Measurements from ENCODE around the gene MAD1L1. TPM values are rescaled to one million over a fixed set of nuclear protein-coding genes. Genes with fewer than 3 reads are reported as not detected.
A peak's percentile ranks its signal among the peaks of the same experiment; 100 is the strongest.

Gene MAD1L1
- total RNA-seq, 1 donor from 2014 or later: 32.3 TPM

DNA sequence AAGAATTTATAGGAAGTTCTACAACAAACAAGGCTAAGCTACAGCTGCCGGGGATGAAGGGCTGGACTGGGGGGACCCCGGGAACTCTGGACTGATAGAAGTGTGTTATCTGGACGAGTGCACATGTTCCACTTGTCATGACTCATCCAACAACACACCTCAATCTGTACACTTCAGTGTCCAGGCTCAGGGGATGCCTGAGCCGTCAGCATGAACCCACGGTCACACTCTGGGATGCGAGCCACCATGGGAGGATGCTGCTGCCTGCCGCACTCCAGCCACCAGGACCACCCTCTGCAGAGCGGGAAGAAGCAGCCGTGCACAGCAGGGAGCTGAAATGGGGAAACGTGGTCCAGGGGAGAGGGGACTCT lies 67.5 kb downstream of the MAD1L1 start:
- Histone ChIP-seq H3K9ac (ENCODE audit: low read length) (no peak overlapping the region), H3K27ac (ENCODE audit: low read depth, low read length) (no peak overlapping the region), H4K20me1 (ENCODE audit: insufficient read depth, low read length) (peaks cover 40% of the 10 kb centered on the region), H3K4me1 (ENCODE audit: insufficient read depth, low read length) (no peaks in the 10 kb centered on the region), H2AFZ (ENCODE audit: low read depth, low read length) (no peak overlapping the region), H3K9me3 (ENCODE audit: insufficient read depth, low read depth, low read length) (no peaks in the 10 kb centered on the region), H3K36me3 (ENCODE audit: insufficient read depth, low read length) (no peaks in the 10 kb centered on the region), H3K27me3 (ENCODE audit: insufficient read depth, low read length) (no peaks in the 10 kb centered on the region), H3K79me2 (ENCODE audit: insufficient read depth, low read length) (no peaks in the 10 kb centered on the region), H3K4me2 (ENCODE audit: low read length) (no peak overlapping the region), H3K4me3 (ENCODE audit: insufficient read depth, low read depth, low read length) (no peak overlapping the region)
- H3K9me3 Mint-ChIP-seq (ENCODE audit: unreplicated experiment): peaks cover 2% of the 10 kb centered on the region
- H3K36me3 Mint-ChIP-seq (ENCODE audit: low read depth, unreplicated experiment): peaks cover 5% of the 10 kb centered on the region
- no peak overlapping the region for H3K4me3 Mint-ChIP-seq (ENCODE audit: unreplicated experiment)
- H3K4me1 Mint-ChIP-seq (ENCODE audit: low read depth, unreplicated experiment): peaks cover 4% of the 10 kb centered on the region
- H3K27me3 Mint-ChIP-seq (ENCODE audit: low read depth, unreplicated experiment): no peaks in the 10 kb centered on the region
- no peak for FAIRE-seq
- H3K27ac Mint-ChIP-seq (ENCODE audit: unreplicated experiment): peak overlapping the region; percentile 66
- no peak for DNase-seq (ENCODE audit: low read depth)
- no peak for TF ChIP-seq EZH2 (IDR thresholded peaks at IDR 0.05; ENCODE audit: insufficient read depth, low read length)
- TF ChIP-seq, protein P1, sequence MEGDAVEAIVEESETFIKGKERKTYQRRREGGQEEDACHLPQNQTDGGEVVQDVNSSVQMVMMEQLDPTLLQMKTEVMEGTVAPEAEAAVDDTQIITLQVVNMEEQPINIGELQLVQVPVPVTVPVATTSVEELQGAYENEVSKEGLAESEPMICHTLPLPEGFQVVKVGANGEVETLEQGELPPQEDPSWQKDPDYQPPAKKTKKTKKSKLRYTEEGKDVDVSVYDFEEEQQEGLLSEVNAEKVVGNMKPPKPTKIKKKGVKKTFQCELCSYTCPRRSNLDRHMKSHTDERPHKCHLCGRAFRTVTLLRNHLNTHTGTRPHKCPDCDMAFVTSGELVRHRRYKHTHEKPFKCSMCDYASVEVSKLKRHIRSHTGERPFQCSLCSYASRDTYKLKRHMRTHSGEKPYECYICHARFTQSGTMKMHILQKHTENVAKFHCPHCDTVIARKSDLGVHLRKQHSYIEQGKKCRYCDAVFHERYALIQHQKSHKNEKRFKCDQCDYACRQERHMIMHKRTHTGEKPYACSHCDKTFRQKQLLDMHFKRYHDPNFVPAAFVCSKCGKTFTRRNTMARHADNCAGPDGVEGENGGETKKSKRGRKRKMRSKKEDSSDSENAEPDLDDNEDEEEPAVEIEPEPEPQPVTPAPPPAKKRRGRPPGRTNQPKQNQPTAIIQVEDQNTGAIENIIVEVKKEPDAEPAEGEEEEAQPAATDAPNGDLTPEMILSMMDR (IDR thresholded peaks at IDR 0.05; ENCODE audit: insufficient read depth, low read depth, low read length): no peak

DNA sequence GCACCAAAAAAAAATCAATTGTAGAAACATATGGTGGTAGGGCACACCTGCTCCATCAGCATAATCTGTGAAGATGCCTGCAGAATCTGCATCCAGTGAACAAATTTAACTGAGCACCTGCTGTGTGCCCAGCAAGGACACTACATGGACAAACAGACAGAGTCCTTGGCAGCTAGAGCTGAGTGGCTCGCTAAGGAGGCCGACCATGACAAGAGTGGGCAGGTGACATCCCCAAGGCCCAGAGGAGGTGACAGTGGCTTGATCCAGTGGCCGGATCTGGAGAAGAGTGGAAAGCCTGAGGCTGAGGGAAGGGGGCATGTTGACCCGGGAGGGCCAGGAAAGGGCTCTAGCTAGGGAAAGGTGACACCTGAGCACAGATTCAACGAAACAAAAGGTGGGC lies 68.1 kb downstream of the MAD1L1 start:
- no peak overlapping the region for H3K4me3 ChIP-seq (ENCODE audit: insufficient read depth, low read depth, low read length)
- no peak for FAIRE-seq
- H3K27me3 ChIP-seq (ENCODE audit: insufficient read depth, low read length): no peaks in the 10 kb centered on the region

More for the DNA sequence above, 68.1 kb downstream of the MAD1L1 start:
- Mint-ChIP-seq H3K36me3 (ENCODE audit: low read depth, unreplicated experiment) (peaks cover 5% of the 10 kb centered on the region), H3K9me3 (ENCODE audit: unreplicated experiment) (peaks cover 2% of the 10 kb centered on the region), H3K27ac (ENCODE audit: unreplicated experiment) (peak overlapping the region; percentile 47), H3K4me3 (ENCODE audit: unreplicated experiment) (no peak overlapping the region), H3K4me1 (ENCODE audit: low read depth, unreplicated experiment) (peaks cover 4% of the 10 kb centered on the region), H3K27me3 (ENCODE audit: low read depth, unreplicated experiment) (no peaks in the 10 kb centered on the region)
- no peak overlapping the region for H3K4me2 ChIP-seq (ENCODE audit: low read length)
- H3K9ac ChIP-seq (ENCODE audit: low read length): no peak overlapping the region
- H4K20me1 ChIP-seq (ENCODE audit: insufficient read depth, low read length): peaks cover 40% of the 10 kb centered on the region
- no peak for TF ChIP-seq EZH2 (IDR thresholded peaks at IDR 0.05; ENCODE audit: insufficient read depth, low read length)
- TF ChIP-seq, protein P1 (IDR thresholded peaks at IDR 0.05; ENCODE audit: insufficient read depth, low read depth, low read length): no peak
- no peak overlapping the region for H3K27ac ChIP-seq (ENCODE audit: low read depth, low read length)
- no peaks in the 10 kb centered on the region for H3K9me3 ChIP-seq (ENCODE audit: insufficient read depth, low read depth, low read length)
- H2AFZ ChIP-seq (ENCODE audit: low read depth, low read length): no peak overlapping the region
- H3K36me3 ChIP-seq (ENCODE audit: insufficient read depth, low read length): no peaks in the 10 kb centered on the region
- H3K4me1 ChIP-seq (ENCODE audit: insufficient read depth, low read length): no peaks in the 10 kb centered on the region
- no peak for DNase-seq (ENCODE audit: low read depth)
- H3K79me2 ChIP-seq (ENCODE audit: insufficient read depth, low read length): no peaks in the 10 kb centered on the region
